Measurements from ENCODE around the gene LCE2B.
"Not testable (repeated sequence)": the region's sequence is repeated elsewhere in the genome, so short reads cannot be mapped to it uniquely, and the experiment has no call there.

Gene LCE2B, protein sequence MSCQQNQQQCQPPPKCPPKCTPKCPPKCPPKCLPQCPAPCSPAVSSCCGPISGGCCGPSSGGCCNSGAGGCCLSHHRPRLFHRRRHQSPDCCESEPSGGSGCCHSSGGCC

DNA sequence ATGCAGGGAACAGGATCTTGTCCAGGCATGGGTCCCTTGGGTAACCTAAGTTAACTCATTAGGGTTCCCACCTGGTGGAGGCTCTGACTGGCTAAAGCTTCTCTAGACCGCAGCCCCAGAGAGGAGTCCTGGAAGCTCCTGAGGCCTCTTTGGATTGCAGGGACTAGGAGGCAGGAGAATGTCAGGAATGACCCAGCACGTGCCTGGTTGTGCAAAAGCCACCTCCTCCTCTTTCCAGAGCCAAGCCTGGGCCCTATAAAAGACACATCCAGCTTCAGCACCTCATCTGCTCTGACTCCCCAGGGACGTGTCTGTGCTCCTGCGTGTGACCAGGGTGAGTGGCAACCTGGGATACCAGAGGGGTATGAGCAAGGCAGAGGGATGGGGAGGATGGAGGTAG, at the start of gene LCE2B:
Gene LCE2B, plus strand, starts transcription at position 301 of the 400 bp plus-strand sequence. CDS start 721 bp downstream, outside the sequence.
- not testable (repeated sequence) for DNase-seq

- DNase-seq: no peak
These were observed 45.6 kb upstream of the LCE2B start for GRCh38 chr1:152640351-152640750.

GRCh38 chr1:152643945-152644344, 42.0 kb upstream of the LCE2B start:
- DNase-seq: no peak

DNA sequence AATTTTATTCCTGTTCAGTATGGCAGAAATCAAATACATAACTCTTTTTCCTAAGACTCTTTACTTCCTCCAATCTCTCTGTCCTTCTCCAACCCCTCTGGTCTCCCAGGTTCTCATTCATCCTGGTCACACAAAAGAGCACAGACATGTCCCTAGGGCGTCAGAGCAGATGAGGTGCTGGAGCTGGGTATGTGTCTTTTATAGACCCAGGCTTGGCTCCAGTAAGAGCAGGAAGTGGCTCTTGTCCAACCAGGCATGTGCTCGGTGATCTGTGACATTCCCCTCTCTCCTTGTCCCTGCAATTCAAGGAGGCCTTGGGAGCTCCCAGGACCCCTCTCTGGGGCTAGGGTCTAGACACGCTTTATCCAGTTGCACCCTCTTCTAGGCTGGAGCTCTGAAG, 40.8 kb upstream of the LCE2B start:
- no peak for DNase-seq

GRCh38 chr1:152646656-152647055, 39.3 kb upstream of the LCE2B start:
- DNase-seq: no peak

GRCh38 chr1:152654110-152654509, 31.8 kb upstream of the LCE2B start:
- DNase-seq: peak; percentile 74

DNA sequence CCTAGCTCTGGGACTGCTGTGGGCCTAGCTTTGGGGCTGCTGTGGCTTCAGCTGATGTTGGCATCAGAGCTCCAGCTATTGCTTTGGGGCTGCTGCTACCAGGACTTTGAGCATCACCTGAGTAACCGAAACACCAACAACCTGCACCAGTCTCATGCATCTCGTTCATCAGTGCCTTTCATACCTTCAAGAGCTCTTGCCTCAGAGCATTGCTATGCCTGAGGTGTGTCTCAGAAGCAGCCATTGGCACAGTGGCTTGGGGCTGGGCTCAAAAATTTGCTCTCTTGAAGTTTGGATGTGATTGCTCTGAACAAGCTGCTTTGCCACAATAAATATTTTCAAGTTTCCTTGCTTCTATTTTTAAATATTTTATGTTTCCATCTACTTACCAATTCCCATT, 29.5 kb upstream of the LCE2B start:
- DNase-seq: no peak

GRCh38 chr1:152657677-152658076, 28.2 kb upstream of the LCE2B start:
- no peak for DNase-seq

DNA sequence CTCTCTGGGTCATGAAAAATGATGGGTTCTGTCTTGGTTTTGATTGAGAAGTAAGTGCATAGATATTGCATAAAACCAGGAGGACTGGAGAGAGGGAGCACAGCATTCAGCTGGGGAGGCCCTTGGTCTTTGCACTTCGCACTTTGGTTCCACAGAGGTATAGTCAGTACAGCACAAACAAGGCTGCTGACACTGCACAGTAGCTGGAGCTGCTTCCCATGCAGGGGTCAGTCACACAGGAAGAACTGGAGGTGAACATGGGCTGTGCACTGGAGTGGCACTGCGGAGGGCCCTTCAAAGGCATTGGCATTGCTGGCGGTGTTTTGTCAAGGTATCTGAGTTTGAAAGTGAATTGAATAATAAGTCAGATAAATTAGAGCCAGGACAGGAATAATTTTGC, 27.3 kb upstream of the LCE2B start:
- DNase-seq: no peak

DNA sequence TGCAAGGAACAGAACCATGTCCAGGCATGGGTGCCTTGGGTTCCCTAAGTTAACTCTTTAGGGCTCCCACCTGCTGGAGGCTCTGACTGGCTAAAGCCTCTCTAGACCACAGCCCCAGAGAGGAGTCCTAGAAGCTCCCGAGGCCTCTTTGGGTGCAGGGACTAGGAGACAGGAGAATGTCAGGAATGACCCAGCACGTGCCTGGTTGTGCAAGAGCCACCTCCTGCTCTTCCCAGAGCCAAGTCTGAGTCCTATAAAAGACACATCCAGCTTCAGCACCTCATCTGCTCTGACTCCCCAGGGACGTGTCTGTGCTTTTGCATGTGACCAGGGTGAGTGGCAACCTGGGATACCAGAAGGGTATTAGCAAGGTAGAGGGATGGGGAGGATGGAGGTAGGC, 22.8 kb upstream of the LCE2B start, which contains the start of gene LCE2D:
Gene LCE2D, plus strand, starts transcription at position 283 of the 400 bp plus-strand sequence. CDS start 726 bp downstream, outside the sequence.
- DNase-seq: no peak

DNA sequence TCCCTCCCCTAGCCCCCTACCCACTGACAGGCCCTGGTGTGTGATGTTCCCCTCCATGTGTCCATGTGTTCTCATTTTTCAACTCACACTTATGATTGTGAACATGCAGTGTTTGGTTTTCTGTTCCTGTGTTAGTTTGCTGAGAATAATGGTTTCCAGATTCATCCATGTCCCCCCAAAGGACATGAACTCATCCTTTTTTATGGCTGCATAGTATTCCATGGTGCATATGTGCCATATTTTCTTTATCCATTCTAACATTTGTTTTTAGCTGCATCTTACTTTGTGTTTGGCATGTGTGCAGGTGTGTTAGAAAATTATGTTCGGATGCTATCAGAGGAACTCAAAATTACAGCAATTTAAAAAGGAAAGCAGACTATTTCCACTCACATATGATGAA, 19.8 kb upstream of the LCE2B start:
- not testable (repeated sequence) for DNase-seq

DNA sequence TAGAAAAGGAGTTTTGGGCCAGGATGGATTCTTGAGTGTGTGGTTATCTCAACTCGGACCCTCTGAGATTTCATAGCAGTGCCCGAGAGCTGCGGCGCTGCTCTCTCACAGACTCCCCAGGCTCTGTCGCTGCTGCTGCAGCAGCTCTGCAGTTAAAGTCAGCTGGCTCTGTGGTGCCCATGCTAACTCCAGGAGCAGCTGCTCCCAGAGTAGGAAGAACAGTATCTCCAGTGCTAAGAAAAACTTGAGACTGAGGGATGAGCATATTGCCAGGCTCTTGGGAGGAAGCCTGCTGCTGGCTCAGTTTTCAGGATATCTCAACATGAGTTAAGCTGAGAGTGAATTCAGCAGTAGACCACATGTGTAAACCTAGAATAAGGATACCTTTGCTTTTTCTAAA, 18.3 kb upstream of the LCE2B start:
- DNase-seq: no peak

GRCh38 chr1:152673016-152673415, 12.9 kb upstream of the LCE2B start:
- DNase-seq: no peak

GRCh38 chr1:152674983-152675382, 10.9 kb upstream of the LCE2B start, which contains the start of gene LCE2C:
LCE2C (plus strand) TSS chr1:152675279; CDS start chr1:152676016, 737 bp downstream.
- DNase-seq: not testable (repeated sequence)

DNA sequence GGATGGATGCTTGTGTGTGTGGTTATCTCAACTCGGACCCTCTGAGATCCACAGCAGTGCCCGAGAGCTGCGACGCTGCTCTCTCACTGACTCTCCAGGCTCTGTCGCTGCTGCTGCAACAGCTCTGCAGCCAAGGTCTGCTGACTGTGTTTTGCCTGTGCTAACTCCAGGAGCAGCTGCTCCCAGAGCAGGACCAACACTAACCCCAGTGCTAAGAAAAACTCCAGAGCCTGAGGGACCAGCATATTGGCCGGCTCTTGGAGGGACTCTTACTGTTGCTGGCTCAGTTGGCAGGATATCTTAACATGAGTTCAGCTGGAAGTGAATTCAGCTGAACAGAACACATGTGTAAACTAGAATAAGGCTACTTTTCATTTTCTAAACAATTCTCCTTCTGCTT, 6.5 kb upstream of the LCE2B start:
- DNase-seq: no peak

DNA sequence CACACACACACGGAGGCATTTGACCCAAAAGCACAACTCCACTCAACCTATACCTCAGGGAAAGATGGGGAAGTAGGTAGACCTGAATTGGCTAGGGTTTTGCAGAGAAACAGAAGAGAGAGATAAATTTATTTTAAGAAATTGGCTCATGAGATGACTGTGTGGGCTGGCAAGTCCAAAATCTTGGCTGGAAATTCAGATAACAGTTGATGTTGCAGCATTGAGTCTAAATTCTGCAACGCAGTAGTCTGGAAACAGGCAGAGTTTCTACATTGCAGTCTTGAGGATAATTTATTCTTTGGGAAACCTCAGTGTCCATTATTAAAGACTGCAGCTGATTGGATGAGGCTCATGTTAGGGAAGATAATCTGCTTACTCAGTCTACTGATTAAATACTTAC, 4.3 kb upstream of the LCE2B start:
- DNase-seq: no peak

GRCh38 chr1:152683846-152684245, 2.1 kb upstream of the LCE2B start:
- no peak for DNase-seq

DNA sequence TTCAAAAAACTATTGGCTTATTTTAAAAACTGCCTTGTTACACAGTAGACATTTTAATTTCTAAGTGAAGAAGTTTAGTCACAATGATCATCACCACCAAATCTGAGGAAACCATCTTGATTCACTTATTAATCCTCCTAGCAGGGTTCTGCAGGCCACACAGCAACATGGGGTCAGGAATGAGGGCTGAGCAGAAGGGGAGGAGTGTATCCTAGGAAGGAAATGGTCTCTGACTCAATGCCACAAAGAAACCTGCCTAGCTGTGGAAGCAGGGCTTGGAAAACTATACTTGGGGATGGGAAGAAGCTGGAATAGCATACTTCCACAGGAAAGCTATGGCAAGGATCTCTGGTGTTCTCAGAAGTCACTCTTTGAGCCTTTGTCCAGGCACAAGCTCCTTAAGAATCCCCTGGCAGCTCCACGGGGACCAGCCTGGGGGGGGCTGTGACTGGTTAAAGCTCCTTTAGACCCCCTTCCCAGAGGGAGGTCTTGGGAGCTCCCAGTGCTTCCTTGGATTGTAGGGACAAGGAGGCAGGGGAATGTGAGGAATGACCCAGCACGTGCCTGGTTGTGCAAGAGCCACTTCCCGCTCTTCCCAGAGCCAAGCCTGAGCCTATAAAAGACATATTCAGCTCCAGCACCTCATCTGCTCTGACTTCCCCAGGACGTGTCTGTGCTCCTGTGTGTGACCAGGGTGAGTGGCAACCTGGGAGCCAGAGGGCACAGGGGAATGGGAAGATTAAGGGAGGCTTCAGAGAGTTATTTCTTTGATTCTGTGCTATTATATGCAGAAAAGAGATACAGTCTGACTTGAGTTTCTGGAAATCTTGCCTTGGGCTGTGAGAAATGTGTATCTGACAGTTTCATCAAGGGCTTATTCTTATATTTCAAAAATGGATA, 12.0 kb downstream of the LCE2B start, which contains the start of gene LCE2A:
Gene LCE2A, plus strand, starts transcription at position 645 of the 900 bp plus-strand sequence. CDS start 557 bp downstream, outside the sequence.
- no peak for DNase-seq

- DNase-seq: no peak
These were observed 13.8 kb downstream of the LCE2B start for GRCh38 chr1:152699746-152700145.

DNA sequence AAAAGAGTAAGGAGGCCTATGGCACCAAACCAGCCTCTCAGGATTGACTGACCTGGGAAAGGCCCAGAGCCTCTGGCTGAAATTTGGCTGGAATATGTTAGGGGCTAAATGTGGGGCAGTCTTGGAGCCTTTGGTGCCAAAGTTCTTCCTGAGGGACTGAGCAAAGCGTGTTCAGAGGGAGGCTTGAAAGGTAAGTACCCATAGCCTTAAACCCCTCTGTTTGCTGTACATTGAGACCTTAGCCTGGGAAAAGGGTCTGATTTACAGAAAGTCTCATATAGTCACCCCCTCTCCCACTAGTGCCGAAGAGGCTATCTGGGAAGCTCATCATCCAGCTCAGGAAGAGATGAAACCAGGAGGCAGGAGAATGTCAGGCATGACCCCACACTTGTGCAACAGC, 21.9 kb downstream of the LCE2B start, which contains the start of gene LCE4A:
Gene LCE4A, plus strand, starts transcription at position 301 of the 400 bp plus-strand sequence. CDS start 916 bp downstream, outside the sequence.
- DNase-seq: no peak

GRCh38 chr1:152718238-152718637, 32.3 kb downstream of the LCE2B start:
- DNase-seq: no peak

- no peak for DNase-seq
These were observed 39.3 kb downstream of the LCE2B start for GRCh38 chr1:152725261-152725660.

DNA sequence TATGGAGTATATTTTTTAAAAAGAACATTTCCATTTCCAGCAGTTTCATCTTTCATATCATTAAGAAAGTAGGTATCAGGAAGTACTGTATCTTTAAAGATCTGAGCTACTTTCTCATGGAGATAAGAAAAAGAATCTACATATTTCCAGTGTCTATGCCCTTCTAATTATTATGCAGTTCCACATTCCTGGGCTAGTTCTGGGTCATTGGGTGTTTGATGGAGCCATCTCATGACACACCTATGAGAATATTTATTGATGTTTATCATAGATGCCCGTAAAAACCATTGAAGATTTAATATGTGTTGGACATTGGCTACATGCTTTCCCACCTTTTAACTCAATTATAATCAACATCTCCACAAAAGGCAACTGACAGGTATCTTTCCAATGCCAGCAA, 43.1 kb downstream of the LCE2B start:
- no peak for DNase-seq

- no peak for DNase-seq
These were observed 49.7 kb downstream of the LCE2B start for GRCh38 chr1:152735648-152736047.

All from activated CD4-positive, alpha-beta T cell treated with anti-CD3 and anti-CD28 coated beads, Interleukin-2, amount 50 U/mL, for 16 hours (primary cell).